ENCODE data around the gene ABL2.

- TF ChIP-seq GATA3 (IDR thresholded peaks at IDR 0.05; ENCODE audit: low read depth, low read length) (no peak), GATA2 (IDR thresholded peaks at IDR 0.05; ENCODE audit: low read depth, low read length) (no peak)
These were observed 31.7 kb downstream of the ABL2 start for GRCh38 chr1:179197690-179198297.

Measured in SH-SY5Y (cell line).